Right renal pelvis (tissue), 4 donors: ENCODE data around the gene MFRP. TPM values are rescaled to one million over a fixed set of nuclear protein-coding genes. Genes with fewer than 3 reads are reported as not detected.
A peak's percentile ranks its signal among the peaks of the same experiment; 100 is the strongest.

Experiments used
- DNase-seq, 4 donors: peaks; one replicate each; pipeline ENCODE4 v3.0.0-alpha.2; 2013; ENCODE audit warnings: low read depth in 4 of 4, low spot score in 3 of 4, missing footprints in 1 of 4
- polyA plus RNA-seq, 4 donors: library from polyadenylated mRNA; unstranded; fragments of 120-200 nt; gene quantifications; one replicate each; pipeline ENCODE4 v1.2.1, GENCODE V29; 2013; ENCODE audit not compliant: insufficient read length in 4 of 4

MFRP gene
- polyA plus RNA-seq, 4 donors: not detected

GRCh38 chr11:119359365-119360214, 13.1 kb upstream of the MFRP start:
- no peak for DNase-seq

GRCh38 chr11:119357074-119357473, 10.6 kb upstream of the MFRP start:
- DNase-seq: no peak

- peak in 1 of 4 donors; percentile 69 for DNase-seq
These were observed 10.0 kb upstream of the MFRP start for GRCh38 chr11:119356349-119357031.

- no peak for DNase-seq
These were observed 8.8 kb upstream of the MFRP start for GRCh38 chr11:119355091-119355843.

DNA sequence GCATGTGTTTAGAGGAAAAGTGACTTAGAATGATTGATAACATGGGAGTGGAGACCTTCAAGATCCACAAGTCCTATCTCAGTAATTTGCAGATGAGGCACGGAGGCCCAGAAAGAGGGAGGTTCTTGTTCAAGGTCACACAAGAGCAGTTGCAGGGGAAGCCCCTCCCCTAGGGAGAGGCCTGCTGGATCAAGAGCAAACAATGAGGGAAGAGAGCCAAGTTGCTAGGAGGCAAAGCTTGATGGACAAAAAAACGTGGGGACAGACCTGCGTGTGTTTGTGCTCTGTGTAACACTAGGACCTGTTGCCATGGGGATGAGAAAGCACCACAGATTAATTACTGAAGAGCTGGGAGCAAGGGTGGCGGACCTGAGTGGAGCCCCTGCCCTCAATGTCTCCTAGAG, 6.4 kb upstream of the MFRP start:
- DNase-seq: no peak

- no peak for DNase-seq
These were observed 4.7 kb upstream of the MFRP start for GRCh38 chr11:119351232-119351631.

- DNase-seq: no peak
These were observed 3.8 kb upstream of the MFRP start for GRCh38 chr11:119350302-119350701.

- DNase-seq: no peak
These were observed 1.6 kb upstream of the MFRP start for GRCh38 chr11:119347940-119348605.

DNA sequence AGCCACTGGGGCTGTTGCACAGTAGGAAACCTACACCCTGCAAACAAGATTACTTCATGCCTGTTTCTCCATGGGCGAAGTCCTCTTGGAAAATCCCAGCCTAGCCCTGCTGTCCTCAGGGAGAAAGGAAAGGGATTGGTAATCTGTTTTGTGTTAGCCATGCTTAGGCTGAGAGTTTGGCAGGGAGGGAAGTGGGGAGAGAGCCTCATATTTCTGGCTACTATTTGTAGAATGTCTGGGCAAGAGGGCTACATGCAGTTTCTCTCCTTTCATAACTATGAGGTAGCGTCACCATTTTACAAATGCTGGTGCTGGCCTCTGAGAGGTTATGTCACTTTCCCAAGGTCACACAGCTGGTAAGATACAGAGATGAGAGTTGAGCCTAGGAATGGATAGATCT, 737 bp upstream of the MFRP start:
- no peak for DNase-seq

GRCh38 chr11:119345685-119346084, 820 bp downstream of the MFRP start:
- DNase-seq: no peak

- no peak for DNase-seq
These were observed 2.1 kb downstream of the MFRP start for GRCh38 chr11:119344291-119345010.

GRCh38 chr11:119343726-119344125, 2.8 kb downstream of the MFRP start:
- no peak for DNase-seq

GRCh38 chr11:119342362-119343130, 4.0 kb downstream of the MFRP start:
- no peak for DNase-seq

DNA sequence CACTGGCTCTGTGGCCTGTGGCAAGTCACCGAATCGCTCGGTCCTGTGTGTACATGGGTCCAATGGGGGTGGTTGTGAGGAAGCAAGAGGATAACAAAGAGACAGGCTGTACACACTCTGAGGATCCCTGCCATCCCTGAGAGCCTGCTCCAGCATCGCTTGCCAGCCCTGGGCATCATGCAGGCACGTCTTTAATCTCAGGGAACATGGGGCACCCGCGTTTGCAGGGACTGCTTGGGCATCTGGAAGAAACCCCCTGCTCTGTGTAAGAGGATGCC, 4.5 kb downstream of the MFRP start:
- no peak for DNase-seq

- DNase-seq: no peak
These were observed 5.1 kb downstream of the MFRP start for GRCh38 chr11:119341222-119342022.

DNA sequence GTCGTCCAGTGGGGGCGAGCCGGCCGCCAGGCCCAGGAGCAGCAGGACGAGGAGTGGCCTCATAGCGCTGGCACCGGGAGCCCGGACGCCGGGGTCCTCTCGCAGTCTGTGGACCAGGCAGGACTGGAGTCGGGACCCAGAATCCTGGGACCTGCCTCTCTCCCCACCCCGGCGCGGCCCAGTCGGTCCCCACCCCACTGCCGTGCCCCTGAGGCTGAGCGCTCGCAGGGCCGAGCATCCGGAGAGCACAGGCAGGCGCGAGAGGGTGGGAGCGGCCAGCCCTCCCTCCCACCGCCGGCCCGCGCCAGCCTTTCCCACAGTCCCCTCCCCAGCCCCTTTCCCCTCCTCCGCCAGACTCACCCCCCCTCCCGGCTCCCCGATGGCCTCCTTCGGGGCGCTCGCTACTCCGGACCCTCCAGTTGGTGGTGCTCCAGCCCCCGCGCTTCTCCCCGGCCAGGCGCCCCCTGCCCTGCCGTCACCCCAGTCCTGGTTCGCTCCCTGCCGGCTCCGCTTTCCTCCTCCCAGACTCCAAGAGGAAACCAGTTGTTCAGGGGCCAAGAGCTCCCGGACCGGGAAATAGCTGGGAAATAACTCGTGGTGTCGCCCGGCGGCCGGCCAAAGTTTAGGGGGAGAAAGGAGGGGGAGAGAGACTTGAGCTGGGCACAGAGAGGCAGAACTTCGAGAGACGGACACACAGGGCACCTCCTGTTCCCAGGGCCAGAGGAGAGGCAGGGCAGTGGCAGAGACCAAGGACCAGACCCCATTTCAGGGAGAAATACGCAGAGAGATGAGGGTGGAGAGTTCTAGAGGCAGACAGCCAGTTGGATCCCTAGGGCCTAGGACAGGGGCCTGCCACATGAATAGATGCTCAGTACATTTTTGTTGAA, 5.9 kb downstream of the MFRP start, which contains the start of gene C1QTNF5:
C1QTNF5 (minus strand) TSS at position 549 of the 887 bp plus-strand sequence; CDS start at position 63, 486 bp downstream.
- DNase-seq: no peak

- DNase-seq: no peak
These were observed 6.7 kb downstream of the MFRP start for GRCh38 chr11:119339589-119340334.
